Lung (tissue), 12 donors: ENCODE data around the gene RPP25L. TPM values are rescaled to one million over a fixed set of nuclear protein-coding genes. Genes with fewer than 3 reads are reported as not detected.

Source experiments
- ATAC-seq: fragments of 200-7000 bp; cut with Tn5 transposase; one replicate; pipeline ENCODE4 v1.9.1; 2020; ENCODE audit warnings: moderate number of reproducible peaks; ENCODE audit not compliant: insufficient read depth, low FRiP score
- DNase-seq, 3 donors: peaks; one replicate each; pipeline ENCODE4 v3.0.0-alpha.2; 2013 to 2017
- H3K27ac ChIP-seq, 2 donors: one replicate each; pipeline ENCODE4 v1.5.1; 2013; ENCODE audit warnings: mild to moderate bottlenecking in 2 of 2, moderate library complexity in 2 of 2, control low read depth in 1 of 2, inconsistent platforms in 1 of 2, low read depth in 1 of 2, low read length in 1 of 2
- H3K27me3 ChIP-seq, 3 donors: one replicate each; pipeline ENCODE4 v1.5.1; 2013; ENCODE audit warnings: low read length in 2 of 3; ENCODE audit not compliant: control insufficient read depth in 3 of 3, insufficient read depth in 3 of 3
- H3K36me3 ChIP-seq, 4 donors: one replicate each; pipeline ENCODE4 v1.5.1; 2013; ENCODE audit warnings: low read length in 4 of 4, mild to moderate bottlenecking in 1 of 4, moderate library complexity in 1 of 4; ENCODE audit not compliant: control insufficient read depth in 4 of 4, insufficient read depth in 4 of 4
- H3K4me1 ChIP-seq, 5 donors: one replicate each; pipeline ENCODE4 v1.5.1; 2013; ENCODE audit warnings: low read length in 5 of 5, mild to moderate bottlenecking in 2 of 5, moderate library complexity in 1 of 5; ENCODE audit not compliant: control insufficient read depth in 5 of 5, insufficient read depth in 5 of 5
- H3K4me3 ChIP-seq: one replicate; pipeline ENCODE4 v1.5.1; 2013; ENCODE audit warnings: mild to moderate bottlenecking, control low read depth, moderate library complexity
- H3K9ac ChIP-seq, 2 donors: one replicate each; pipeline ENCODE4 v1.5.1; 2013; ENCODE audit warnings: low read length in 2 of 2, control low read depth in 1 of 2; ENCODE audit not compliant: insufficient read depth in 1 of 2
- H3K9me3 ChIP-seq, 4 donors: one replicate each; pipeline ENCODE4 v1.5.1; 2013; ENCODE audit warnings: low read length in 3 of 4, mild to moderate bottlenecking in 1 of 4, moderate library complexity in 1 of 4; ENCODE audit not compliant: control insufficient read depth in 4 of 4, insufficient read depth in 3 of 4
- CTCF ChIP-seq: IDR thresholded peaks from 2 replicates; pipeline ENCODE4 v1.5.1; 2012; ENCODE audit warnings: mild to moderate bottlenecking; ENCODE audit errors: control extremely low read depth, extremely low read depth
- WGBS, 2 donors: extraction: QIAGEN DNeasy Blood & Tissue Kit; methylation state at CpG; one replicate each; pipeline ENCODE4 v1.1.7; 2013; 5-methylcytosine and 5-hydroxymethylcytosine counted together
- polyA plus RNA-seq, 2 donors: library from polyadenylated mRNA; stranded (reverse); fragments of 200-250 nt; gene quantifications; one replicate each; pipeline ENCODE4 v1.2.1, GENCODE V29; 2013
- total RNA-seq, 2 donors: library from RNA; depleted of rRNA in 1 of 2; stranded (reverse); fragments of >200 nt in 1 of 2; gene quantifications; one replicate each; pipeline ENCODE4 v1.2.1, GENCODE V29; 2014 to 2021
- donor health status: control.
- donor health status: control.
- donor health status: Bipolar disorder and iron deficiency.
- donor health status: healthy.
- donor health status: DM: yes; HTN: yes; CAD: no.

RPP25L gene
- total and polyA plus RNA-seq, 4 donors = 17.0 to 32.6 (median 25.7) TPM

DNA sequence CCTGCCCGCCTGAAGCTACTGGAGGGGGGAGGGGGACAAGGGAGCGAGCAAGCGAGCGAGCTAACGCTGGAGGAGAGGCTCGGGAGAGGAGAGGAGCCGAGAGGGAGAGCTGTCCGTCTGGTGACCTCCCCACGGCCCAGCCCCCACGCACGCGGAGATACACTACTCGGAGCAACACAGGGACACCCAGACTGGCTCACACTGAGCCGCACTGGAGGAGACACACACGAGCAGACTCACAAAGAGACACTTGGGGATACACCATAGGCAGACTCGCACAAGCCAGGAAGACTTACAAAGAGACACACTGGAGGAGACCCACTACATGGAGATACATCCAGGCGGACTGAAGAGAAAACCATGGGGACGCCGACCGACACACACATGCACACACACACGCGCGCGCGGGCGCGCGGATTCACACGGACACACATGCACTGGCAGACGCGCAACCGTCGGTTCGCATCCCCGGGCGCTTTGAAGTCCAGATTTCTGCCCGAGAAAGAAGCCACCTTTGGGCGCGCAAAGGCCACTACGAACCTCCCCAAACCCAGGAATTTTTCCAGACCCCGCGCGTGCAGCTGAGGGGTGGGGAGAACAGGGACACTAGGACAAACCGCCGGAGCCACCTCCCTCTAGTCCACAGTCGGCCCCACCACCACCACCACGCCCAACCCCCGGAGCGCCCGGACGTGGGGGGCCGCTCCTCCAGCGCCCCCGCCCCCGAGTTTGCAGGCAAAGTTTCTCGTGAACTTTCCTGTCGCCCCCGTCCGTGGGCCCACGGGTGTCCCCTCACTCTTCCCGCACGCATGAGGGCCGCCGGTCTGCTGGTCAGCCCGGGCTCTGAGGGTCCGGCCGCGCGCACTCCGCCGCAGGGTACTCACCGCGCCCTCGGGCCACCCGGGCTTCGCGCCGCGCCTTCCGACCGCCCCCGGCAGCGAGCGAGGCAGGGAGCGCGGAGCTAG is 22.9 kb downstream of the RPP25L start:
- Histone ChIP-seq H3K9ac (no peak overlapping the region), H3K4me1 (peaks cover 0 to 67% (median 10%) of the 10 kb centered on the region in 5 donors), H3K27ac (no peak overlapping the region), H3K9me3 (peaks cover 0 to 4% (median 0%) of the 10 kb centered on the region in 4 donors), H3K4me3 (no peak overlapping the region), H3K27me3 (peaks cover 0 to 61% (median 13%) of the 10 kb centered on the region in 3 donors), H3K36me3 (no peaks in the 10 kb centered on the region)
- TF ChIP-seq CTCF = no peak
- DNase-seq = peak; percentile 44 to 68 (median 51)
- WGBS, 2 donors = 2 to 3% methylated on average over 80 to 86 of the region's 86 CpGs
- no peak for ATAC-seq

DNA sequence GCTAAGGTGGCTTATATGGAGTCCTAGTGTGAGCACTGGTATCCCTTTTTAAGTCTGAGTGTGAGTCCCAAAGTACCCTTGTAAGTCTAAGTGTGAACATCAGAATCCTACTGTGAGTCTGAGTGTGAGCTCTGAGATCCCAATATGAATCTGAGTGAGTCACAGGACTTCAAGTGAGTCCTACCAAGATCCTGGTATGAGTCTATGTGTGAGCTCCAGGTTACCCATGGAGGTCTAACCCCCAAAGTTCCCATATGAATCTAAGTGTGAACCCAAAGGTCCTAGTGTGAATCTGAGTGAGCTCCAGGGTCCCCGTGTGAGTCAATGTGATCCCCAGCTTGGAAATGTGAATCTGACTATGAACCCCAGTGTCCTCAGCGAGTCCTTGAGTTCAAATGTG is 24.6 kb downstream of the RPP25L start:
- H3K9ac ChIP-seq = no peak overlapping the region
- H3K9me3 ChIP-seq = peaks cover 0 to 4% (median 0%) of the 10 kb centered on the region in 4 donors
- DNase-seq (no peak), ATAC-seq (no peak)
- no peak overlapping the region for H3K27ac ChIP-seq
- H3K27me3 ChIP-seq = peaks cover 0 to 62% (median 13%) of the 10 kb centered on the region in 3 donors
- WGBS, 2 donors = 58 to 63% methylated on average over 2 of the region's 2 CpGs
- H3K36me3 ChIP-seq = no peaks in the 10 kb centered on the region
- no peak for TF ChIP-seq CTCF
- peaks cover 0 to 68% (median 14%) of the 10 kb centered on the region in 5 donors for H3K4me1 ChIP-seq
- H3K4me3 ChIP-seq = no peak overlapping the region

GRCh38 chr9:34585946-34586669 is 25.8 kb downstream of the RPP25L start:
- Histone ChIP-seq H3K36me3 (no peaks in the 10 kb centered on the region), H3K9ac (no peak overlapping the region), H3K9me3 (peaks cover 0 to 4% (median 0%) of the 10 kb centered on the region in 4 donors), H3K4me1 (peaks cover 0 to 64% (median 16%) of the 10 kb centered on the region in 5 donors), H3K27me3 (peaks cover 0 to 60% (median 13%) of the 10 kb centered on the region in 3 donors), H3K4me3 (no peak overlapping the region), H3K27ac (no peak overlapping the region)
- no peak for ATAC-seq
- TF ChIP-seq CTCF = no peak
- no peak for DNase-seq
- WGBS, 2 donors = 17 to 24% methylated on average over 11 of the region's 11 CpGs
